HG03520 (cell line): ENCODE results near the gene CLK2.
A peak's percentile ranks its signal among the peaks of the same experiment; 100 is the strongest.
"Not testable (repeated sequence)": the region's sequence is repeated elsewhere in the genome, so short reads cannot be mapped to it uniquely, and the experiment has no call there.

Source experiments
- ATAC-seq: cut with Tn5 transposase; IDR thresholded peaks from one replicate; pipeline ENCODE4 v1.9.1; 2021; ENCODE audit warnings: mild to moderate bottlenecking, moderate library complexity; ENCODE audit not compliant: unreplicated experiment

The CLK2 gene

DNA sequence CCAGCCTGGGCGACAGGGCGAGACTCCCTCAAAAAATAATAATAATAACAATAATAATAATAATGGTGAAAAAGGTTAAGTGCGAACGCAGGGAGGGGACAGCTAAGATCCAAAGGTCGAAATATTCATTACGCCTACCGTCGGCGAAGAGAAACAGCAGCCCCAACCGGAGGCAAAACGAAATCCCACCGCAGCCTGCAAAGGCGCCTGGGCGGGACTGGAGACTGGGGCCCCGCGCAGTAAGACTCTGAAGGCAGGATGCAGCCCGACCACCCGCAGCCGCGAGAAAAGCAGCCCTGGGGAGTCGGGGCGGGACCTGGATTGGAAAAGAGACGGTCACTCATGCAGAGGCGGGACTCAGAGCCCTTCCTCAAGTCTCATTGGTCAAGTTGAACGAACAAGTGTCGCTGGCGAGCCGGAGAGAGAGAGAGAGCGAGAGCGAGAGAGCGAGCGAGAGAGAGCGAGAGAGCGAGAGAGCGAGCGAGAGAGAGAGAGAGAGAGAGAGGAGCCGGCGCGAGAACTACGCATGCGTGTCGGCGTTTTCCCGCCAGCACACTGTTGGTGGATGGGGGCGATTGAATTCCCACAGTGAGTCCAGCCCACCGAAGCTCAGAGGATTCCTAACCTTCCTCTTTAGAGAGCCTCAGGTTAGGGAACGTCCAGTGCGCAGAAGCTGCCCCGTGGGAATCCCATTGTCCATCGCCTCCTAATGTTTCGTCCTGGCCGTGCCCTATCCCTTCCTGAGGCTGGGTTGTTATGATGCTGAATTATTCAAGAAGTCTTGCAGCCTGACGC is 28.7 kb downstream of the CLK2 start:
- ATAC-seq, result peak; percentile 78

DNA sequence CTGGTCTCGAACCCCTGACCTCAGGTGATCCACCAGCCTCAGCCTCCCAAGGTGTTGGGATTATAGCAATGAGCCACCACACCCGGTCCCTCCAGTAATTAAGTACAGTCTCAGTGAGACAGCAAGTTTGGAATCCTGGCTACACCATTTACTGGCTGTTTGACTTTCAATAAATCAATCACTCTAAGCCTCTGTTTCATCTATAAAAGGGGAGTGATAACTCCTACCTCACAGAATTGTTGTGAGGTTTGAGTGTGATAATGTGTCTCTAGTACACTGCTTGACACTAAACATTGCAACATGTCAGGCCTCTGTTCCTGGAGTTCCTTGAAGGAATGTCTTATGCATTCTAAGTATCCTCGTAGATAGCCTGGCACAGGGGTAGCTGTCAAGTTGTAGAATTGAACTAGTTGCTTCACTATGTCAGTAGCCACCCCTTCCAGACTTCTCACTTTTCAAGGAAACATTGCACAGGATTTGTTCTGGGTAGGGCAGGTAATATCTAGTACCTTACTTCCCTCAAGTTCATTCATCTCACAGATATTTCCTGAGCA is 30.4 kb downstream of the CLK2 start:
- no peak for ATAC-seq

DNA sequence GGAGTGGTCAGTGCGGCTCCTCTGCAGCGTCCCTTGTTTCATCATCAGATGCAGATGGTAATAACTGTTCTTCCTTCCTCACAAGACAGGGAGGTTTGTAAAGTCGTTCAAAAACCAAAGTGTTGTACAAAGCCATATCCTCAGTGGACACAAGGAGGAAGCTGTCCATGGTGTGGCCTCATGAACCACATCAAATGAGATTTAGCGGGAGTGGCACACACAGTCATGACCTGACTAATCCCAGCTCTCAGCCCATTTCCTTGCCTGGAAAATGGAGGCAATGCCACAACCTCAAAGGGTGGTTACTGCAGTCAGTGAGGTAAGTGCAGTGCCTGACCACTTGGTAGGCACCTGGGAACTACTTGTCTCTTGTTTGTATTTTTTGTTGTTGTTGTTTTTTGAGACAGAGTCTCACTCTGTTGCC is 31.5 kb downstream of the CLK2 start:
- no peak for ATAC-seq

- ATAC-seq, result no peak
Observed at GRCh38 chr1:155241069-155241679, 32.1 kb downstream of the CLK2 start.

DNA sequence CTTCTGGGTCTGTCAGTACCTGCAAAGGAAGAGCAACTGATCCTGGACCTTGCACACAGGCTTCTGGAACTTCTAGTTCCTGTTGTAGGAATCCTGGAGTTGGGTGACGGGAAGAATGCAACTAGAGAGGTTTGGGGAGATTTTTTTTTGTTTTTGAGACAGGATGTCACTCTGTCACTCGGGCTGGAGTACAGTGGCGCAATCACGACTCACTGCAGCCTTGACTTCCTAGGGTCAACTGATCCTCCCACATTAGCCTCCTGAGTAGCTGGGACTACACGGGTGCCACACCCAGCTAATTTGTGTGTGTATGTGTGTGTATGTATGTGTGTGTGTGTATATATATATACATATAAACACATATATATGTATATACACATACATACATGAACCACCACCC is 36.9 kb downstream of the CLK2 start:
- no peak for ATAC-seq

DNA sequence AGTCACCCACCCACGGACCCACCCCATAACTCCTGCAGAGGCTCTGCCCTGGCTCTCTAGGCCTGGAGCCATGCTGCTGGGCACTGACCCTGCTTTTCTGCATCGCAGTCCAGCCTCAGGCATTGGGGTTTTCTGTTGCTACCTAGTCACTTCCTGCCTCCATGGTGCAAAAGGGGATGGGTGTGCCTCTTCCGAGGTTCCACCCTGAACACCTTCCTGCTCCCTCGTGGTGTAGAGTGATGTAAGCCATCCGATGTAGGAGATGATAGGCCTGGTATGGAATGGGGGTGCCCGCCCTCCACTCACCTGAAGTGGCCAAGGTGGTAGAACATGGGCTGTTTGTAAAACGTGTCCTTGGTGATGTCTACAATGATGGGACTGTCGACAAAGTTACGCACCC is 37.9 kb downstream of the CLK2 start:
- not testable (repeated sequence) for ATAC-seq

DNA sequence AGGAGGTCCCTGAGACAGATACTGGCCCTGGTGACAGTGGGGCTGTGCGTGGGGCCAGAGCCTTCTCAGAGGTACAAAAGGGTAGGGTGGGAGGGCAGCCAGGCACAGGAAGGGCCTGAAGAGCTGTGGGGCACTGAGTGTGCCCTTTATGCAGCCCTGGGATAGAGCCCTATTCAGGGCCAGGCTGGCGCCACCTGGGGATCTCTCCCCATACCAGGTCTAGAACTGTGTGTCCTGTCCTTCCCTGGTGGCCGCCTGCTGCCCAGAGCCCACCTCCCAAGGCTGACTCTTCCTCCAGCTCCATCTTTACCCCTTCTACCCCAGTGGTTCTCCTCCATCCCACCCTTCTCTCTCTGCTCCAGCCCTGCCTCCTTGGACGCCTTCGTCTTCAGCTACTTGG is 39.8 kb downstream of the CLK2 start:
- not testable (repeated sequence) for ATAC-seq

DNA sequence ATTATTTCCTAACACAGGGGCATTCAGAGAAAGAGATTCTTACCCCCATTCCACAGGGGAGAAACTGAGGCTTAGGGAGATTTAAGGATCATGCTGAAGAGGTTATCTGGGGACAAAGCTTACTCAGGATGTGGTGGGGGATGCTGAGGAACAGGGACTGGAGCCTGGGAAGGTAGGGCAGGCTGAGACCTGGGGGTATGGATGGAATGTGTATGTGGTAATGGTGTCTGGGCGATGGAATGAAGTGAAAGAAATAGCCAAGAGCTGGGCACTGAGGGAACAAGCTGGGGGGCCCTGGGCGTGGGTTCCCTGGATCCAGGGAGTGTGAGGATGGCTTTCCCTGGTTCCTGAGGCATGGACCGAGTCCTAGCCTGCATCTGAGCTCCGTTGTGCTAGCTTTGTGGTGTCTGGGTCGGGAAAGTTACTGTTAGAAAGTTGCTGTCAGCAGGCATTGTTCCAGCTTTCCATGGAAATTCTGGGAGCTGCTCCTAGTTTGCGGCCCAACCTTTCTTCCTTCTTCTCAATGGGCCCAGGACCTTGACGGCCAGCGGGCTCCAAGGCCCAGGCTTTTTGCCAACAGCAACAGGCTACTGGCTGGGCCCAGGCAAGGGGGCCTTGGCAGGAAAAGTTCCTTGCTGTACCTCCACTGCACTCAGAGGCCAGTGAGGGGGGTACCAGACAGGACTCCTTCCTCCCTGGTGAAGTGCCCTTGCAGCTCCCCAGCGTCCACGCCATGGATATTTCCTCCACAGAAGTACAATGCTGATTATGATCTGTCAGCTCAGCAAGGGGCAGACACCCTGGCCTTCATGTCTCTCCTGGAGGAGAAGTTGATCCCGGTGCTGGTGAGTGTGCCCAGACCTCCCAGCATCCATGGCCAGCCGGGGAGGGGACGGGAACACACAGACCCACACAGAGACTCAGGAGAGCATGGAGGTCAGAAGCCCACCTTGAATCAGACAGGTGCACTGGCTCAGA is 41.0 kb downstream of the CLK2 start:
- ATAC-seq, result not testable (repeated sequence)

DNA sequence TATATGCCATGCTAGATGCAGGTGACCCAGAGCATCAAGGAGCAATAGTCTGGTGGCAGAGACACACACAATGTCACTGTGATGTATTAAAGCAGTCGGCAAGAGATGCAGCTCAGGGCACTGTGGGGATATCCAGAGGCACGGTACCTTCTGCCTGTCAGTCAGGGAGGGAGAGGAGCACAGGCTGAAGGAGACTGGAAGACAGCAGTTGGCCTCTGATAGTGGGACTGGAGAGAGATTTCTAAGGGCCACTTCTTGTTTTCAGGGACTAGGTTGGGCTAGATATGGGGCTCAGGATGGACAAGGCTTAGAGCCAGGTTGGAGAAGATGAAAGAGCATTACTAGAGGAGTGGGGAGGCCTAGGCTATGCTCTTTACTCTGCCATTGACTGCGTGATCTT is 42.0 kb downstream of the CLK2 start:
- ATAC-seq, result not testable (repeated sequence)

GRCh38 chr1:155228096-155228427 is 45.2 kb downstream of the CLK2 start:
- ATAC-seq, result no peak

DNA sequence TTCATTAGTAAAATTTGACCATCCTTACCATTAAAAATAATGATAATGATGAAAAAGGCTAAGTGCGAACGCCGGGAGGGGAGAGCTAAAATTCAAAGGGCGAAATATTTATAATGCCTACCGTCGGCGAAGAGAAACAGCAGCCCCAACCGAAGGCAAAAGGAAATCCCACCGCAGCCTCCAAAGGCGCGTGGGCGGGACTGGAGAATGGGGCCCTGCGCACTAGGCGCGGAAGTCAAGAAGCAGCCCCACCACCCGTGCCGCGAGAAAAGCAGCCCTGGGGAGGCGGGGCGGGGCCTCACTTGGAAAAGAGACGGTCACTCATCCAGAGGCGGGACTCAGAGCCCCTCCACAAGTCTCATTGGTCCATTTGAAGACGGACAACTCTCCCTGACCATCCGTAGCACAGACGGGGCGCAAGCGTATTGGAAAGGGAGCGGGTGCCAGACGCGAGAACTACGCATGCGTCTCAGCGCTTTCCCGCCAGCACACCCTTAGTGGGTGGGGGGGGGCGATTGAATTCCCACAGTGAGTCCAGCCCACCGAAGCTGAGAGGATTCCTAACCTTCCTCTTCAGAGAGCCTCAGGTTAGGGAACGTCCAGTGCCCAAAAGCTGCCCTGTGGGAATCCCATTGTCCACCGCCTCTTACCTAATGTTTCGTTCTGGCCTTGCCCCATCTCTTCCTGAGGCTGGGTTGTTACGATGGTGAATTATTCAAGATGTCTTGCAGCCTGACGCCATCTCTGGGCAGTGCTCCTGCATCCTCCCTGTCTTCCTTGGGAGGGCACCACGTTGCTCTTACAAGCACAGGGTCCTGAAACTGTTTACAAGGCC is 45.8 kb downstream of the CLK2 start:
- peak; percentile 81 for ATAC-seq

- no peak for ATAC-seq
Observed at GRCh38 chr1:155226910-155227260, 46.4 kb downstream of the CLK2 start.

GRCh38 chr1:155226188-155226909 is 47.0 kb downstream of the CLK2 start:
- ATAC-seq, result no peak

- not testable (repeated sequence) for ATAC-seq
Observed at GRCh38 chr1:155225404-155225759, 47.9 kb downstream of the CLK2 start.

DNA sequence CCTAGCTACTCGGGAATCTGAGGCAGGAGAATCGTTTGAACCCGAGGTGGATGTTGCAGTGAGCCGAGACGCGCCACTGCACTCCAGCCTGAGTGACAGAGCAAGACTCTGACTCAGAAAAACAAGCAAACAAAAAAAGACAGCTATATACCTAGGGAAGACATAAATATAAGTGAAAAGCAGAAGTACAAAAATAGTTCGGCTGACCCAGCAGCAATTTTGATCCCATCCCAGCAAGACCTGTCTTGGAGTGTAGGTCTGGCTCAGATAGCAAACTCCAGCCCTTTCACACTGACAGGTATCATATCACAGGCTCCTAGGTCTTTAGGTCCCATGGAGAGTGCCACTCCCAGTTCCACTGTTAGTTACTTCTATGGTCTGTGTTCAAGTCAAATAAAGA is 50.3 kb downstream of the CLK2 start:
- ATAC-seq, result no peak

DNA sequence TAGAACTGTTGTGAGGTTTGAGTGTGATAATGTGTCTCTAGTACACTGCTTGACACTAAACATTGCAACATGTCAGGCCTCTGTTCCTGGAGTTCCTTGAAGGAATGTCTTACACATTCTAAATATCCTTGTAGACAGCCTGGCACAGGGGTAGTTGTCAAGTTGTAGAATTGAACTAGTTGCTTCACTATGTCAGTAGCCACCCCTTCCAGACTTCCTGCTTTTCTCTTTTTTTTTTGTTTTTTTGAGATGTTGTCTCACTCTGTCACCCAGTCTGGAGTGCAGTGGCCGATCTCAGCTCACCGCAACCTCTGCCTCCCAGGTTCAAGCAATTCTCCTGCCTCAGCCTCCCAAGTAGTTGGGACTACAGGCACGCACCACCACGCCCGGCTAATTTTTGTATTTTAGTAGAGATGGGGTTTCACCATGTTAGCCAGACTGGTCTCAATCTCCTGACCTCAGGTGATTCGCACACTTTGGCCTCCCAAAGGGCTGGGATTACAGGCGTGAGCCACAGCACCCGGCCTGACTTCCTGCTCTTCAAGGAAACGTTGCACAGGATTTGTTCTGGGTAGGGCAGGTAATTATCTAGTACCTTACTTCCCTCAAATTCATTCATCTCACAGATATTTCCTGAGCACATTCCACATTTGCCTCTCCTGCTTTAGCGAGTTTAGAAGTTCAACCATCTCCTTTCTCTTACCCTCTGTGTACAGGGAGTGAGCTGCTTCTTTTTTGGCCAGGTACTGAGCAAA is 52.9 kb downstream of the CLK2 start:
- not testable (repeated sequence) for ATAC-seq

- no peak for ATAC-seq
Observed at GRCh38 chr1:155219592-155220031, 53.7 kb downstream of the CLK2 start.

GRCh38 chr1:155218854-155219591 is 54.3 kb downstream of the CLK2 start:
- no peak for ATAC-seq
